Effector memory CD8-positive, alpha-beta T cell (primary cell): Measurements from ENCODE around the gene TMEM11.
"Not testable (repeated sequence)": the region's sequence is repeated elsewhere in the genome, so short reads cannot be mapped to it uniquely, and the experiment has no call there.

Experiments
- ATAC-seq: fragments of 150-1000 bp; cut with Tn5 transposase; replicated peaks from 2 replicates; pipeline ENCODE4 v1.10.0; 2021; ENCODE audit warnings: mild to moderate bottlenecking, moderate library complexity
- DNase-seq, 3 experiments: peaks; one replicate each; pipeline ENCODE4 v3.0.0; 2021
- H3K27ac Mint-ChIP-seq, 2 donors: one replicate each; pipeline ENCODE4 v1.8.0; 2022; ENCODE audit warnings: mild to moderate bottlenecking in 2 of 2, mixed read lengths in 2 of 2, moderate library complexity in 2 of 2
- H3K27me3 Mint-ChIP-seq, 2 donors: one replicate each; pipeline ENCODE4 v1.8.0; 2022; ENCODE audit warnings: mixed read lengths in 2 of 2
- H3K36me3 Mint-ChIP-seq: one replicate; pipeline ENCODE4 v1.8.0; 2022; ENCODE audit warnings: mild to moderate bottlenecking, moderate library complexity, mixed read lengths; ENCODE audit not compliant: insufficient read depth
- H3K4me1 Mint-ChIP-seq, 2 donors: one replicate each; pipeline ENCODE4 v1.8.0; 2022; ENCODE audit warnings: low read depth in 2 of 2, mixed read lengths in 2 of 2
- H3K4me3 Mint-ChIP-seq, 2 donors: one replicate each; pipeline ENCODE4 v1.8.0; 2022; ENCODE audit warnings: mild to moderate bottlenecking in 2 of 2, mixed read lengths in 2 of 2, moderate library complexity in 2 of 2
- H3K9me3 Mint-ChIP-seq, 2 donors: one replicate each; pipeline ENCODE4 v1.8.0; 2022; ENCODE audit warnings: mixed read lengths in 2 of 2

TMEM11 gene

DNA sequence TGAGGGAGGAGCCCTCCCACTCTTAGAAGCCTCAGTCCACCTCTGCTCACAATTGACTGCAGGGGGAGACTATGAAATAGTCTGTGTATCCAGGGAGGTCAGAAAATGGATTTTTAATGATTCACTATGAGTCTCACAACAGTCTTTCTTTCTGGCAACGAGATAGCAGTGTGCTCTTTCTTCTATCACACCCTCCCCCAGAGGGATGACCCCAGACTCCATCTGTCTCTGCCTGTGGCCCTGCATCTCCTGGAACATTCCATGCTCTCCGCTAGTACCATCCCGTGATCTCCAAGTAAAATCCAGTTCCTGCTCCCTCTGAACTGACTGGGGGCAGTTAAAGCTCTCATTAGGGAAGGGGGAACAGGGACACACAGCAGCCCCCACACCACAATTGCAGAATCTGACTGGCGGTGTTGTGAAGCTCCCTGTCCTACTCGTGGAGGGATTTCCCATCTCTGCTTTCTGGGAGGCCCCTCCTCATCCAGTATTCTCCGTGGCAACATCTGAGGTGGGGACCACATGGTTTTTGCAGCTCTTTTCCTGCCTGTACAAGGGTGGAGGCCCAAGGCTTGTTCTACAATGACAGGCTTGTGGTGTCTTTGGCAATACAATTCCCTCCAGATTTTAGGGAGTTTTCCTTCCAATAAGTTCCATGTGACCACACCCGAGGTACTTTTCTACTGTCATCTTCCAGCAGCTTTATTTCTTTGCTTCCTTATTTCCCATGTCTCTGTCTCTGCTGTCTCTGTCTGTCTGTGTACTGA lies 19.8 kb upstream of the TMEM11 start:
- Mint-ChIP-seq H3K27me3 (no peaks in the 10 kb centered on the region), H3K4me1 (peaks cover 0 to 2% of the 10 kb centered on the region in 2 donors), H3K27ac (peak overlapping the region in 1 of 2 donors; percentile 53), H3K36me3 (no peaks in the 10 kb centered on the region), H3K4me3 (no peak overlapping the region), H3K9me3 (peaks cover 7 to 9% of the 10 kb centered on the region in 2 donors)
- ATAC-seq (no peak), DNase-seq (no peak)

DNA sequence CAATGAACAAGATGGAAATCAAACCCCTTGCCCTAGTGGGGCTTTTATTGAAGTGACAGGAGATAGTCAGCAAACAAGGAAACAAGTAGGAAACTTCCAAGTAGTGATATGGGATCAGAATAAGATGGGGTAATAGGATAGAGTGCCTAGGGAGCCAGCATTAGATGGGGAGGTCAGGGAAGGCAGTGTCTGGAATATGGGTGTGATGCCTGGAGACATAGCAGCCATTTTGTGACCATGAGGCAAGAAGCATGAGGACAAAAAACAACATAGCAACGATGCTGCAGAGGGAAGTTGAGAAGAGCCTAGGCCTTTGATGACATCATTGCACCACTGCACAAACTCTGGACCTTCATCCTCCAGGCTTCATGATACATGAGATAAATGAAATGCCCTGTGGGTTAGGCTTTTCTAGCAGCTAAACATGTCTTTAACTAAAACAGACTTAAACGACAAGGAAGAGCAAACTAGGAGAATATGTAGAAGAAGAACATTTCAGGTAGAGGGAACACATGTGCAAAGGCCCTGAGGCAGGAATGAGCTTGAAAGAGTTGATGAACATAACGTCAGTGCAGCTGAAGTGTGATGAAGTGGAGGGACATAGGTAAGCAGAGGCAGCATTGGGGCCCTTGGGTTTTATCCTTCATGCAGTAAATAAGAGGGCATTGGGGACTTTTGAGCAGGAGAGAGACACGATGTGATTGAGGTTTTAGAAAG lies 18.2 kb upstream of the TMEM11 start:
- peaks cover 0 to 2% of the 10 kb centered on the region in 2 donors for H3K4me1 Mint-ChIP-seq
- ATAC-seq = no peak
- H3K27me3 Mint-ChIP-seq = no peaks in the 10 kb centered on the region
- DNase-seq = no peak
- no peak overlapping the region for H3K27ac Mint-ChIP-seq
- no peaks in the 10 kb centered on the region for H3K36me3 Mint-ChIP-seq
- H3K4me3 Mint-ChIP-seq = no peak overlapping the region
- H3K9me3 Mint-ChIP-seq = peaks cover 7 to 9% of the 10 kb centered on the region in 2 donors

DNA sequence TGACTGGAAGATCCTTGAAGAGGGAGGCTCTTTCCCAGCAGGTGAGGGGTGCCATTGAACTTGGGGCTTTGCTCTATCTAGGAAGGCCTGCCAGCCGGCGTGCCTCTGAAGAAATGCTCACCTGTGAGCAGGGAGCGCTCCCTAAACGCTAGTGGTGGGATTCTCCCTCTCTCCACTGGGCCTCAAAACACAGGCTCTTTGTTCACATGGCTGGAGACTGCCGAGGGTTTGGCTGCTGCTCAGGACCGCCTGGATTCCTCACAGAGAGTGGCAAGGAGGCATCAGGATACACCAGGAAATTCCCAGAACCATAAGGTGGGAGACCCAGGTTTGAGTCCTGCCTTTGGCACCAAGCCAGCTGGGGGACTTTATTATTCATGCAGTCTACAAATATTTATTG lies 17.6 kb upstream of the TMEM11 start:
- peaks cover 7 to 9% of the 10 kb centered on the region in 2 donors for H3K9me3 Mint-ChIP-seq
- no peaks in the 10 kb centered on the region for H3K27me3 Mint-ChIP-seq
- H3K4me3 Mint-ChIP-seq = no peak overlapping the region
- H3K27ac Mint-ChIP-seq = no peak overlapping the region
- H3K4me1 Mint-ChIP-seq = peaks cover 0 to 2% of the 10 kb centered on the region in 2 donors
- no peak for ATAC-seq
- no peak for DNase-seq
- H3K36me3 Mint-ChIP-seq = no peaks in the 10 kb centered on the region

DNA sequence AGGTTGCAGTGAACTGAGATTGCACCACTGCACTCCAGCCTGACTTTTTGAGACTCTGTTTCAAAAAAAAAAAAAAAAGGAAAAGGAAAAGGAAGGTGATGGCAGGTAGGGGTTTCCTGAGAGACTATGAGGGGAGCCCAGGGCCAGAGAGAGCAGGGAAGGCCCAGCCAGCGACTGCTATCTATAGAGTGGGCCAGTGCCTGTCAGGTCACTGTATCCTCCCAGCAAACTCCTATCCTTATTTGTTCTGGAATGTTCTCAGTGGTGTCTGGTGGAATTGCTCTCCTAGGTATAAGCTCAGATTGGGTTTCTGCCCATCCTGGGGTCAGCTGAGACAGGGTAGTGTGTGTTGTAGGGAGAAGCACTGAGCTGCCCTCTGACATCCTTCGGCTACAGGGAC lies 14.9 kb upstream of the TMEM11 start:
- DNase-seq (no peak), ATAC-seq (no peak)
- Mint-ChIP-seq H3K27ac (no peak overlapping the region), H3K9me3 (peaks cover 7 to 9% of the 10 kb centered on the region in 2 donors), H3K4me1 (no peaks in the 10 kb centered on the region), H3K4me3 (no peak overlapping the region), H3K36me3 (peaks cover 5% of the 10 kb centered on the region), H3K27me3 (no peaks in the 10 kb centered on the region)

DNA sequence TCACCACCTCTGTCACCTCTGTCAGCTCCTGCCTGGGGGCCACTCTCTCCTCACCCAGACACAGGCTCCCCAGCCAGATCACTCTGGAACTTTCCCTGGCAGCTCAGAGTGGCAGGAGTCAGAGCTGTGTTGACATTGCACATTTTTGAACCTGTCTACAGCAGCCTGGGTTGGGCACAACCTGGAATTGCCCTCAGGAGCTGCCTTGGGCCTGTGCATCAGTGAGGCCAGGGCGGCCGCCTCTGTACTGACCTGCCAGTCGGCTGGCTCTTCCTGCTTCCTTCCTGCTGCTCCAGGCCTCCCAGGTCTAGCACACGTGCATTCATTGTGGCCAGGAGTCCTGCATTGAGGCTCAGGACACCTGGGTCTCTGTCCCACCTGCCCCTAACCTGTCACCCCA lies 14.2 kb upstream of the TMEM11 start:
- ATAC-seq (no peak), DNase-seq (no peak)
- Mint-ChIP-seq H3K4me3 (no peak overlapping the region), H3K4me1 (no peaks in the 10 kb centered on the region), H3K27me3 (no peaks in the 10 kb centered on the region), H3K9me3 (peaks cover 7 to 9% of the 10 kb centered on the region in 2 donors), H3K36me3 (peaks cover 5% of the 10 kb centered on the region), H3K27ac (peak overlapping the region in 1 of 2 donors; percentile 30)

DNA sequence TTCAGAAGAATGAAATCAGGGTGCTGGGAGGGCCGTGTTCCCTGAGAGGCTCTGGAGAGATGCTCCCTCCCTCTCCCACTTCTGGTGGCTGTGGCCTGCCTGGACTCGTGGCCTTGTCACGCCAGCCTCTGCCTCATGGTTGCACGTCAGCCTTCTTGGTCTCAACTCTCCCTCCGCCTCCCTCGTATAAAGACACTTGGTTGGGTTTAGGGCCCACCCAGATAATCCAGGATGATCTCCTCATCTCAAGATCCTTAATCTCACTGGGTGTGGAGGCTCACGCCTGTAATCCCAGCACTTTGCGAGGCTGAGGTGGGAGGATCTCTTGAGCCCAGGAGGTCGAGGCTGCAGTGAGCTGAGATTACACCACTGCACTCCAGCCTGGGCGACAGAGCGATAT lies 13.3 kb upstream of the TMEM11 start:
- not testable (repeated sequence) for H3K27ac Mint-ChIP-seq, H3K4me3 Mint-ChIP-seq, H3K9me3 Mint-ChIP-seq

DNA sequence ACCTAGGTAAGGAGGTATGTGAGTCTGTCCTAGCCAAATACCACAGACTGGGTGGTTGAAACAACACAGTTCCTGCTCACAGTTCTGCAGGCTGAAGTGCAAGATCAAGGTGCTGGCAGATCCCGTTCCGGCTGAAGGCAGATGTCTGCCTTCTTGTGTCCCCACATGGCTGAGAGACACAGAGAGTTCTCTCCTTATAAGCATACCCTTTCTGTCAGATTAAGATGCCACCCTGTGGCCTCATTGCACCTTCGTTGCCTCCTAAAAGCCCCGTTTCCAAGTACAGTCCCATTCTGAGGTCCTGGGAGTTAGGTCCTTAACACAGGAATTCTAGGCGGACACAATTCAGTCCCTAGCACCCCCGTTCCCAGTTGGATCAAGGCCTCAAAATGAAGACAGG lies 9.1 kb upstream of the TMEM11 start:
- Mint-ChIP-seq H3K9me3 (no peaks in the 10 kb centered on the region), H3K27ac (no peak overlapping the region), H3K4me1 (no peaks in the 10 kb centered on the region), H3K4me3 (no peak overlapping the region), H3K36me3 (peaks cover 5% of the 10 kb centered on the region), H3K27me3 (no peaks in the 10 kb centered on the region)
- DNase-seq (no peak), ATAC-seq (no peak)

More for the DNA sequence above, 13.3 kb upstream of the TMEM11 start:
- not testable (repeated sequence) for H3K4me1 Mint-ChIP-seq, H3K27me3 Mint-ChIP-seq, H3K36me3 Mint-ChIP-seq, DNase-seq, ATAC-seq

DNA sequence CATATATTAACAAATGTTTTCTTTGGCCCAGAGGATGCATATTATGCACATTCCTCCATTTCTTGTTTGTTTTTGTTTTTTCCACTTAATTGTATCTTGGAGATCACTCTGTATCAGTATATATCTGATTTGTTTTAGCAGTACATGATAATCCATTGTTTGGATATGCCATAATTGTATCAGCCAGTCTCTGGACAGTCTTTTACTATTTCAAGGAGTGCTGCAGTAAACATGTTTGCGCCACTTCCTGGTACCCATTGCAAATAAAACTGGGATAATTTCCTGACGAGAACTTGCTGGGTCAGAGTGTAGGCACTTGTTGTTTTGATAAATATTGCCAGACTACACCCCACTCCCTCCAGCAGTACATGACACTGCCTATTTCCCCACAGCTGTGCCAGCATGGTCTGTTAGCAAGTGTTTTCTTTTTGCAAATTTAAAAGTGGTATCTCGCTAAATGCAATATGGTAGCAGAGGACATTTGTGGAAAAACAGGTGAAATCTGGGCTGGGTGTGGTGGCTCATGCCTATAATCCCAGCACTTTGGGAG lies 4.9 kb upstream of the TMEM11 start:
- Mint-ChIP-seq H3K27ac (no peak overlapping the region), H3K4me1 (peaks cover 14 to 15% of the 10 kb centered on the region in 2 donors), H3K36me3 (peaks cover 6% of the 10 kb centered on the region), H3K9me3 (no peaks in the 10 kb centered on the region), H3K4me3 (no peak overlapping the region), H3K27me3 (no peaks in the 10 kb centered on the region)
- ATAC-seq (no peak), DNase-seq (no peak)

DNA sequence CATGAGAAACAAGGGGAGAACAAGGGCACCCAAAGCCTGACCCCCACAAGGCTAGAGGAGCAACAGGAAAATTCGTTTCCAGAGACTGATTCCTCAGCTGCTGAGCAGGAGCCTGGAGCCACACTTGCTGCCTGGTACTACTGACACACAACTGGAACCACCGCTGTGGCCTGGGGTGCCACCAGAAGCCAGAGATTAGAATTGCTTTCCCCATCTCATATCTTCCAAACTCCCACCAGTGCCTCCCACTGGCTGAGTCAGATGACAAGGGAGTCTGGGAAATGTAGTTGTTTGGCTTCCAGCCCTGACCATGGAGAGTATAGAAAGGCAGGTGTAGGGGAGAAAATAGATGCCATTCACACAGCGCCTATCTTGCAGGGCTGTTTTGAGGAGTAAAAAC lies 4.1 kb upstream of the TMEM11 start:
- Mint-ChIP-seq H3K36me3 (peaks cover 7% of the 10 kb centered on the region), H3K4me3 (no peak overlapping the region), H3K27ac (no peak overlapping the region), H3K27me3 (no peaks in the 10 kb centered on the region), H3K4me1 (peaks cover 19% of the 10 kb centered on the region in 2 donors), H3K9me3 (no peaks in the 10 kb centered on the region)
- no peak for ATAC-seq
- no peak for DNase-seq

DNA sequence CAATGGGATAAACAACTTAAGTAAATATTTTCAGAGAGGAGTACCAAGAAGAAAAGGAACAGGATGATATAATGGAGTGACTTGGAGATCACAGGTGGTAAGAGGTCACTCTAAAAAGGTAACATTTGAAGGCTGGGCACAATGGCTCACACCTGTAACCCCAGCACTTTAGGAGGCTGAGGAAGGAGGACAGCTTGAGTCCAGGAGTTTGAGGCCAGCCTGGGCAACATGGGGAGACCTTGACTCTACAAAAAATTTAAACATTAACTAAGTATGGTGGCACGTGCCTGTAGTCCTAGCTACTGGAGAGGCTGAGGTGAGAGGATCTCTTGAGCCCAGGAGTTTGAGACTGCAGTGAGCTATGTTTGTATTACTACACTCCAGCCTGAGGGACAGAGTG lies 3.4 kb upstream of the TMEM11 start:
- Mint-ChIP-seq H3K27ac (peak overlapping the region; percentile 23 to 63), H3K36me3 (peaks cover 7% of the 10 kb centered on the region), H3K4me3 (no peak overlapping the region), H3K9me3 (no peaks in the 10 kb centered on the region), H3K4me1 (peaks cover 24 to 25% of the 10 kb centered on the region in 2 donors), H3K27me3 (no peaks in the 10 kb centered on the region)
- no peak for DNase-seq
- ATAC-seq = no peak

DNA sequence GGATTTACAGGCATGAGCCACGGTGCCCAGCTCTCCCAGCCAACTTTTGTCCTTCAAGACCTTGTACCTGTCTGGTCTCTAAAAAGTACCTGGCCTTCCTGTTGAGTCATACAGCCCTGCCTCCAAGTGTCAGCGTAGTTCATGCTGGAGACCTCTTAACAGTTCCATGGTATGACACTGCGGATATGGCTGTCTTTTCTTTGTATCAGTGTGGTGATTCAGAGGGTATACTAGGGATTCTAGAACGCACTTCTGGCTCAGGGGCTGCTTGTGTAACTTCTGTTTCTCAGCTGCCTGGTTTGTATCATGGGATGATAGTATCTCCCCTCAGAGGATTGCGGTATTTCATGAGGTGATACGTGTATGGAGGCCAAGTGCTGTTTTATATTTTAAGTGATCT lies 2.0 kb upstream of the TMEM11 start:
- H3K27ac Mint-ChIP-seq = peak overlapping the region; percentile 93 to 94
- H3K4me1 Mint-ChIP-seq = peaks cover 30 to 33% of the 10 kb centered on the region in 2 donors

DNA sequence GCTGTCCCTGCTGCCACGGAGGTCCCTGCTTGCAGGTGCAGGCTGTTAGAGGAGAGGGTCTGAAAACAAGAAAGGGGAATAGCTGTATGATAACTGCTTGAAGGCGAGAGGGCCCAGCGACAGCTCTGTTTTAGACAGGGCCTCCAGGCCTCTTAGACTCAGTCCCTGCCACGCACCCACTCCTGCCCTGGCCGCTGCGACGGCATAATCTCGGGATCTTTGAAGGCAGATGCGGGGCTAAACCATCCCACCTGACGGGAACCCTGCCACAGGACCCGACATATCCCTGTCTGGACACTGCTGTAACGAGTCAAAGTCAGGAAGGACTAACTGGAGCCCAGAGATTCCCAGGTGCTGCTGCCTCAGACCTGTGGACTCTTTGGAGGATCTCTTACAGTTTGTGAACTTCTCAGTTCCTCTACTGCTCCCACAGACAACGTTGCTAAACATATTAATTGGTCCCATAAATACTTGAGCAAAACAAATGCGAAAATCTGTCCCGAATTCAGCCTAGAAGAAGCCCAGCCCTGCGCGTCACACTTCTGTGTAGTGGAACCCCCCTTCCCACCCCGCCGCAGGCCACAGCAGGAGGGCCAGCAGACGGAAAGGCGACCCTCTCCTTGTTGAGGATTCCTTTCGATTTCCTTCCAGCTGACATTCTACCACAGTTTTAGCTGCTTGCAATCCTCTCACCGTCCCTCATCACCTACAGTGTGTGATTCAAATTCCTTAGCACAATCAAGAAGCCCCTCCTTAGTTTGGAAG lies 998 bp upstream of the TMEM11 start:
- Mint-ChIP-seq H3K4me3 (peak overlapping the region; percentile 87 to 92), H3K36me3 (peaks cover 7% of the 10 kb centered on the region), H3K9me3 (no peaks in the 10 kb centered on the region), H3K4me1 (peaks cover 33% of the 10 kb centered on the region in 2 donors), H3K27me3 (no peaks in the 10 kb centered on the region), H3K27ac (peak overlapping the region; percentile 93 to 94)
- DNase-seq = peak in 1 of 3 experiments; percentile 2
- ATAC-seq = no peak

More for the DNA sequence above, 2.0 kb upstream of the TMEM11 start:
- H3K36me3 Mint-ChIP-seq = peaks cover 7% of the 10 kb centered on the region
- peak overlapping the region; percentile 87 to 92 for H3K4me3 Mint-ChIP-seq
- DNase-seq (no peak), ATAC-seq (no peak)
- H3K27me3 Mint-ChIP-seq = no peaks in the 10 kb centered on the region
- H3K9me3 Mint-ChIP-seq = no peaks in the 10 kb centered on the region

DNA sequence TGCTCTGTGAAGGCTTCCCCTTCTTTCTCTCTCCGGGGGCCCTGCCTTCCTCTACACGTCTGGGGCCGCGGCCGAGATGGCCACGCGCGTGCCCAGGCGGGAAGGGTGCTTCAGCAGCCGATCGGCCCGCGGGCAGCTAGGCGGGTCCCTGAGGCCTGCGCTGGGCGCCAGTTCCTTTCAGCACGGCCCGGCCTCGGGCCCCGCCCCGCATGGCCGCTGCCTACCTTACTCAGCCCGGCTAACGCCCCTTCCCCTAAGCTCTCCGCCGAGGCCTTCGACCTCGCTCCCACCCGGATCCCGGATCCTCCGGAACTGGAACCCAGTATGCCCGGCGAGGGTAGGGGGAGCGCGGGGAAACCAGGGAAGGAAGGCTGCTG lies 335 bp downstream of the TMEM11 start:
- DNase-seq = peak in 1 of 3 experiments; percentile 8
- peak; percentile 5 for ATAC-seq
- H3K9me3 Mint-ChIP-seq = no peaks in the 10 kb centered on the region
- H3K27ac Mint-ChIP-seq = peak overlapping the region; percentile 93 to 94
- H3K27me3 Mint-ChIP-seq = no peaks in the 10 kb centered on the region
- peaks cover 7% of the 10 kb centered on the region for H3K36me3 Mint-ChIP-seq
- H3K4me1 Mint-ChIP-seq = peaks cover 33% of the 10 kb centered on the region in 2 donors
- peak overlapping the region; percentile 87 to 92 for H3K4me3 Mint-ChIP-seq
